OCI-LY7 (cell line): ENCODE measurements around the gene MAP3K15. TPM values are rescaled to one million over a fixed set of nuclear protein-coding genes. Genes with fewer than 3 reads are reported as not detected.

Experiments used
- BruUV-seq: library from RNA; stranded (reverse); fragments of 400-500 nt; replicated peaks from 2 replicates; lab custom pipeline; 2021; lab: Mats Ljungman, UMichigan
- CTCF ChIA-PET: fragments of 300-600 bp; sonication (Branson Sonifier 250); formaldehyde crosslinking; loops from one replicate; lab custom pipeline; 2022; ENCODE audit warnings: antibody characterized with exemption; ENCODE audit not compliant: unreplicated experiment; lab: Charles Lee
- POLR2A ChIA-PET: fragments of 300-600 bp; sonication (Branson Sonifier 250); formaldehyde crosslinking; loops from one replicate; lab custom pipeline; 2022; ENCODE audit warnings: antibody characterized with exemption; lab: Charles Lee
- DNase-seq: peaks from one replicate; pipeline ENCODE4 v3.0.0-alpha.2; 2015; ENCODE audit warnings: low spot score
- H2AFZ ChIP-seq: fragments of 200-600 bp; sonication (generic), shearing (Covaris generic); 2 replicates; pipeline ENCODE4 v1.6.1; 2014; ENCODE audit warnings: mild to moderate bottlenecking, antibody characterized with exemption, low read length, moderate library complexity
- H3K27ac ChIP-seq: fragments of 200-600 bp; sonication (generic); 2 replicates; pipeline ENCODE4 v1.5.1; 2014; ENCODE audit warnings: mixed run types, low read depth, mild to moderate bottlenecking, moderate library complexity, low read length, inconsistent platforms; ENCODE audit not compliant: poor library complexity, severe bottlenecking
- H3K36me3 ChIP-seq: fragments of 200-600 bp; sonication (generic); 2 replicates; pipeline ENCODE4 v1.6.1; 2014; ENCODE audit warnings: mild to moderate bottlenecking, antibody characterized with exemption, low read length, moderate library complexity, mixed read lengths; ENCODE audit not compliant: insufficient read depth
- H3K4me1 ChIP-seq: fragments of 200-600 bp; sonication (generic); 2 replicates; pipeline ENCODE4 v1.5.1; 2014; ENCODE audit warnings: mild to moderate bottlenecking, low read length; ENCODE audit not compliant: insufficient read depth, poor library complexity, severe bottlenecking
- H3K4me2 ChIP-seq: fragments of 200-600 bp; sonication (generic); 2 replicates; pipeline ENCODE4 v1.6.1; 2014; ENCODE audit warnings: mild to moderate bottlenecking, low read length
- H3K4me3 ChIP-seq: fragments of 200-600 bp; sonication (generic); 2 replicates; pipeline ENCODE4 v1.5.1; 2014; ENCODE audit warnings: mild to moderate bottlenecking, low read depth, low read length; ENCODE audit not compliant: poor library complexity, severe bottlenecking
- H3K79me2 ChIP-seq: fragments of 200-600 bp; sonication (generic); 2 replicates; pipeline ENCODE4 v1.6.1; 2016; ENCODE audit warnings: low read depth, mild to moderate bottlenecking, low read length, moderate library complexity, mixed read lengths; ENCODE audit not compliant: insufficient read depth
- H3K9me2 ChIP-seq: fragments of 200-600 bp; sonication (generic); 2 replicates; pipeline ENCODE4 v1.6.1; 2016; ENCODE audit warnings: mild to moderate bottlenecking, low read length, mixed read lengths; ENCODE audit not compliant: insufficient read depth
- H3K9me3 ChIP-seq: fragments of 200-600 bp; sonication (generic); 2 replicates; pipeline ENCODE4 v1.6.1; 2014; ENCODE audit warnings: mild to moderate bottlenecking, mixed run types, low read length, mixed read lengths
- H4K20me1 ChIP-seq: fragments of 200-600 bp; sonication (generic); 2 replicates; pipeline ENCODE4 v1.6.1; 2014; ENCODE audit warnings: mild to moderate bottlenecking, antibody characterized with exemption, low read length, moderate library complexity, mixed read lengths; ENCODE audit not compliant: insufficient read depth
- EZH2phosphoT487 ChIP-seq: fragments of 200-600 bp; sonication (generic); IDR thresholded peaks from 2 replicates; pipeline ENCODE4 v1.6.1; 2018; ENCODE audit warnings: low read depth, borderline replicate concordance, mild to moderate bottlenecking, mixed run types, antibody characterized with exemption, low read length, moderate library complexity, mixed read lengths
- intact Hi-C: fragments of 100-400 bp; cut with micrococcal nuclease; formaldehyde crosslinking; loops from one replicate; pipeline ENCODE4 v1.10.0; 2022; ENCODE audit not compliant: unreplicated experiment
- total RNA-seq, 2 experiments: library from RNA; depleted of rRNA in 1 of 2; stranded (reverse); fragments of >200 nt in 1 of 2; shearing (Covaris generic) in 1 of 2; gene quantifications; 2 replicates each; pipeline ENCODE4 v1.2.3, GENCODE V29; 2014 to 2022
- TF ChIP-seq, protein P1 (sequence below): fragments of 200-600 bp; sonication (generic); conservative IDR thresholded peaks from 2 replicates; pipeline ENCODE4 v1.5.1; 2014; ENCODE audit warnings: mild to moderate bottlenecking, antibody characterized with exemption, low read length, moderate library complexity, mixed read lengths

Gene MAP3K15
- total RNA-seq, 2 experiments from 2014 or later: not detected

DNA sequence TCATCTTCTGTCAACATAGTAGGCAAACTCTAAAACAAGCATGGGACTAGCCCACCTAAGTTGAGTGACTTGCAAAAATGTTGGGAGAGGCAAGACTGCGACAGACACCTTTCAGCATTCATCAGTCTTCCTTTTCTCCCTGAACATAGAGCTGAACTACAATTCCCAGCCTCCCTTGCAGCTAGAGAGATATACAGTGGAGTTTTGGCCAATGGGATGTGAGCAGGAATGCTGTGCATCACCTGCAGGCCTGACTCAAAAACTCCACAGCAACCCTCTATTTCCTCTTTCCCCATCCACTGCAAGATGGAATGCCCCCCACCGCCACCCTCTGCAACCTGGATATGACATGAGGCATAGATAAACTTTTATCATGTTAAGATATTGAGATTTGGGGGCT, 105.0 kb downstream of the MAP3K15 start:
- H3K79me2 ChIP-seq: no peaks in the 10 kb centered on the region
- H2AFZ ChIP-seq: no peak overlapping the region
- intact Hi-C loops: no loop called here
- H3K9me3 ChIP-seq: no peaks in the 10 kb centered on the region
- H3K36me3 ChIP-seq: no peaks in the 10 kb centered on the region
- H4K20me1 ChIP-seq: no peaks in the 10 kb centered on the region
- no peaks in the 10 kb centered on the region for H3K4me1 ChIP-seq
- ChIA-PET POLR2A (no interaction called here), CTCF (no interaction called here)
- no peak for DNase-seq
- H3K9me2 ChIP-seq: no peaks in the 10 kb centered on the region
- BruUV-seq: no TSS peak
- H3K4me3 ChIP-seq: no peak overlapping the region
- no peak overlapping the region for H3K27ac ChIP-seq
- no peak overlapping the region for H3K4me2 ChIP-seq
- no peak for TF ChIP-seq EZH2phosphoT487
- TF ChIP-seq, protein P1, sequence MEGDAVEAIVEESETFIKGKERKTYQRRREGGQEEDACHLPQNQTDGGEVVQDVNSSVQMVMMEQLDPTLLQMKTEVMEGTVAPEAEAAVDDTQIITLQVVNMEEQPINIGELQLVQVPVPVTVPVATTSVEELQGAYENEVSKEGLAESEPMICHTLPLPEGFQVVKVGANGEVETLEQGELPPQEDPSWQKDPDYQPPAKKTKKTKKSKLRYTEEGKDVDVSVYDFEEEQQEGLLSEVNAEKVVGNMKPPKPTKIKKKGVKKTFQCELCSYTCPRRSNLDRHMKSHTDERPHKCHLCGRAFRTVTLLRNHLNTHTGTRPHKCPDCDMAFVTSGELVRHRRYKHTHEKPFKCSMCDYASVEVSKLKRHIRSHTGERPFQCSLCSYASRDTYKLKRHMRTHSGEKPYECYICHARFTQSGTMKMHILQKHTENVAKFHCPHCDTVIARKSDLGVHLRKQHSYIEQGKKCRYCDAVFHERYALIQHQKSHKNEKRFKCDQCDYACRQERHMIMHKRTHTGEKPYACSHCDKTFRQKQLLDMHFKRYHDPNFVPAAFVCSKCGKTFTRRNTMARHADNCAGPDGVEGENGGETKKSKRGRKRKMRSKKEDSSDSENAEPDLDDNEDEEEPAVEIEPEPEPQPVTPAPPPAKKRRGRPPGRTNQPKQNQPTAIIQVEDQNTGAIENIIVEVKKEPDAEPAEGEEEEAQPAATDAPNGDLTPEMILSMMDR: no peak

DNA sequence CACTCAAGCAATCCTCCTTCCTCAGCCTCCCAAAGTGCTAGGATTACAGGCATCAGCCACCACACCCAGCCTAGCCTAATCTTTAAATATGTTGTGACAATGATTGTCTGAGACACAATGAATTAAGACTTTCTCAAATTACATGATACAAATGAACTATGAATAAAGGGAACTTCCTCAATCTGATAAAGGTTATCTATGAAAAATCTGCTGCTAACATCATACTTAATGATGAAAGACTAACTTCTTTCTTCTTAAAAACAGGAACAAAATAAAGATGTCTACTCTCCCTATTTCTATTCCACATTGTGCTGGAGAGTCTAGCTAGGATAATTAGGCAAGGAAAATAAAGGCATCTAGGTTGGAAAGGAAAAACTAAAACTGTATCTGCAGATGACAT, 111.6 kb downstream of the MAP3K15 start:
- Histone ChIP-seq H2AFZ (no peak overlapping the region), H3K79me2 (no peaks in the 10 kb centered on the region), H3K27ac (no peak overlapping the region), H3K9me2 (no peaks in the 10 kb centered on the region), H3K4me3 (no peak overlapping the region), H4K20me1 (no peaks in the 10 kb centered on the region), H3K9me3 (no peaks in the 10 kb centered on the region), H3K36me3 (no peaks in the 10 kb centered on the region), H3K4me1 (no peaks in the 10 kb centered on the region), H3K4me2 (no peak overlapping the region)
- POLR2A ChIA-PET: interaction anchor here (0.7 kb wide), 1 partner anchor 23 kb away, joined by 3 read pairs; no protein-coding TSS in a partner anchor
- TF ChIP-seq, protein P1: no peak
- no peak for TF ChIP-seq EZH2phosphoT487
- CTCF ChIA-PET: no interaction called here
- no TSS peak for BruUV-seq
- intact Hi-C loops: no loop called here
- DNase-seq: no peak

DNA sequence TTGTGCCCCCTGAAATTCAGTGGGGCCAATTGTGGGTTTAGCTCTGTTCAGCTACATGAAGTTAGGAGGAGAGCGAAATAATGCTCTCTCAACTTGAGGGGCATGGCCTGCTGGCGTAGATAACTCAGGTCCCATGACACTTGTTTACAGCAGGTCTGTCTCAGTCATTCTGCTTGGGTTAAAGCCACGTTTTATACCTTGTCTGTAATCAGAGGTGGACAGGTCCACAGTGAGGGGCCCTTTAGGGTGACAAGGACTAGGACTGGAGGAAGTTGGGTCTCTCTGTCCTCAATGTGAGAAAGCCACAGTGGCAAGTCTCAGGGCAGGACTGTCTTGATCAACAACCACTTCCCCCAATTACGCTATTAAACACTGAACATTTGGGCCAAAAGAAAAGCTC, 122.6 kb downstream of the MAP3K15 start:
- ChIA-PET POLR2A (no interaction called here), CTCF (no interaction called here)
- no TSS peak for BruUV-seq
- H3K36me3 ChIP-seq: no peaks in the 10 kb centered on the region
- DNase-seq: no peak
- no peaks in the 10 kb centered on the region for H3K9me2 ChIP-seq
- H3K4me2 ChIP-seq: no peak overlapping the region
- H3K79me2 ChIP-seq: no peaks in the 10 kb centered on the region
- no peak overlapping the region for H2AFZ ChIP-seq
- H3K4me3 ChIP-seq: no peak overlapping the region
- no peaks in the 10 kb centered on the region for H3K9me3 ChIP-seq
- TF ChIP-seq EZH2phosphoT487: no peak
- TF ChIP-seq, protein P1: no peak
- intact Hi-C loops: no loop called here
- H3K27ac ChIP-seq: no peak overlapping the region
- H4K20me1 ChIP-seq: no peaks in the 10 kb centered on the region
- no peaks in the 10 kb centered on the region for H3K4me1 ChIP-seq
